Neural progenitor cell (in vitro differentiated cells): ENCODE data around the gene SCYL2. TPM values are rescaled to one million over a fixed set of nuclear protein-coding genes. Genes with fewer than 3 reads are reported as not detected.

Source experiments
- DNase-seq: peaks from one replicate; pipeline ENCODE4 v3.0.0-alpha.2; 2016; ENCODE audit warnings: low spot score
- H2AFZ ChIP-seq: fragments of 200-600 bp; sonication (generic); replicated peaks from 2 replicates; pipeline ENCODE4 v1.6.1; 2016; ENCODE audit warnings: antibody characterized with exemption
- H3F3A ChIP-seq: fragments of 200-600 bp; sonication (generic); 2 replicates; pipeline ENCODE4 v1.6.1; 2016; ENCODE audit warnings: antibody characterized with exemption, low read depth
- H3K27ac ChIP-seq: fragments of 200-600 bp; sonication (generic); 2 replicates; pipeline ENCODE4 v1.5.1; 2016; ENCODE audit warnings: mild to moderate bottlenecking
- H3K27me3 ChIP-seq: fragments of 200-600 bp; sonication (generic); 2 replicates; pipeline ENCODE4 v1.6.1; 2016; ENCODE audit warnings: mild to moderate bottlenecking, moderate library complexity
- H3K36me3 ChIP-seq: fragments of 200-600 bp; sonication (generic); 2 replicates; pipeline ENCODE4 v1.5.1; 2016
- H3K4me1 ChIP-seq: fragments of 200-600 bp; sonication (generic); 2 replicates; pipeline ENCODE4 v1.6.1; 2016; ENCODE audit warnings: mixed run types
- H3K4me2 ChIP-seq: fragments of 200-600 bp; sonication (generic); 2 replicates; pipeline ENCODE4 v1.6.1; 2016
- H3K4me3 ChIP-seq: fragments of 200-600 bp; sonication (generic); 2 replicates; pipeline ENCODE4 v1.5.1; 2016
- H3K79me2 ChIP-seq: fragments of 200-600 bp; sonication (generic); 2 replicates; pipeline ENCODE4 v1.6.1; 2016; ENCODE audit warnings: low read depth
- H3K9ac ChIP-seq: fragments of 200-600 bp; sonication (generic); 2 replicates; pipeline ENCODE4 v1.6.1; 2016
- H3K9me3 ChIP-seq: fragments of 200-600 bp; sonication (generic); 2 replicates; pipeline ENCODE4 v1.5.1; 2016; ENCODE audit warnings: low read depth
- H4K20me1 ChIP-seq: fragments of 200-600 bp; sonication (generic); 2 replicates; pipeline ENCODE4 v1.6.1; 2016; ENCODE audit warnings: low read depth
- H3K27ac Mint-ChIP-seq: 3 replicates; pipeline ENCODE4 v1.8.0; 2021; ENCODE audit warnings: mixed read lengths
- H3K27me3 Mint-ChIP-seq: 2 replicates; pipeline ENCODE4 v1.8.0; 2022; ENCODE audit warnings: low read depth, mild to moderate bottlenecking, inconsistent platforms, moderate library complexity, mixed read lengths; ENCODE audit not compliant: insufficient read depth
- H3K36me3 Mint-ChIP-seq: 3 replicates; pipeline ENCODE4 v1.8.0; 2021; ENCODE audit warnings: mixed read lengths
- H3K4me1 Mint-ChIP-seq: 3 replicates; pipeline ENCODE4 v1.8.0; 2021; ENCODE audit warnings: mixed read lengths
- H3K4me3 Mint-ChIP-seq: 3 replicates; pipeline ENCODE4 v1.8.0; 2021; ENCODE audit warnings: mild to moderate bottlenecking, moderate library complexity, mixed read lengths
- H3K9me3 Mint-ChIP-seq: 3 replicates; pipeline ENCODE4 v1.8.0; 2020; ENCODE audit warnings: mixed read lengths
- EZH2 ChIP-seq: fragments of 200-600 bp; sonication (generic); IDR thresholded peaks from 2 replicates; pipeline ENCODE4 v1.6.1; 2017; ENCODE audit warnings: antibody characterized with exemption, mild to moderate bottlenecking, moderate library complexity
- EZH2phosphoT487 ChIP-seq: fragments of 200-600 bp; sonication (generic); IDR thresholded peaks from 2 replicates; pipeline ENCODE4 v1.6.1; 2017; ENCODE audit warnings: antibody characterized with exemption
- total RNA-seq: library from RNA; depleted of rRNA; stranded (reverse); fragments of >200 nt; gene quantifications from 2 replicates; pipeline ENCODE4 v1.2.3, GENCODE V29; 2015; ENCODE audit warnings: low replicate concordance
- TF ChIP-seq, protein P1 (sequence below): fragments of 200-600 bp; sonication (generic); IDR thresholded peaks from 2 replicates; pipeline ENCODE4 v1.5.1; 2017; ENCODE audit warnings: antibody characterized with exemption, mild to moderate bottlenecking

Gene SCYL2
- total RNA-seq, 1 donor from 2014 or later = 151 TPM

DNA sequence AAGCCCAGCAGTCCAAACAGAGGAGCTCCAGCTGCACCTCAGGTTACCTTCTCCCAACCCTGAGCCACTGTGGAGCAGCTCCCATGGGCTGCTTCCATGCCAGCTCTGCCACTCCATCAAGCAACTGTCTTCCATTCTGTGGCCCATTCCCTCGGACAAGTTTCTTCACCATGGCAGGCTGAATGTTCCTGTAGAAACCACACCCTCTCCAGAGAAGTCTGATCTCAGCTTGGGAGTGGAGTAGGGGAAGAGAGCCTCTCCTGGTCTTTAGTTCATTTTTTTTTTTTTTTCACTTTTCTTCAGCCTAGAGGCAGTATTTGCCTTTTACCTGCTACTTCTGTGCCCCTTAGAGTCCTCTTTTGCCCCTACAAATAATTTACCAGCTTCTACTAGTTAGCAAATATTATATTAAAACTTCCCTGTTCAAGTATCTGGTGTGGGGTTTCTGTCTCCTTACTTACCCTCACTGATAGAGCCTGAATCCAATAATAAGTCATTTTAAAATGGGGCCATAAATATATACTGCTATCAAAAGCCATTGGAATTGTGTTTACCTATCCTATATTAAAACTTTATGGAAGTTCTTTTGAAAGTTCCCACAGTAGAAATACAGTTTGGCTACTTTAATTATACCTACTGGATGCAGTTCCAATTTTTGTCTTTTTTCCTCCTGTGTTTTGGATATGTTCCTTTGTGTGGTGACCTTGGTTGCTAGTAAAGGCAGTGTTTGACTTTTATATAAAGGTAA lies 78.2 kb downstream of the SCYL2 start:
- no peaks in the 10 kb centered on the region for H3K27me3 ChIP-seq
- no peaks in the 10 kb centered on the region for H4K20me1 ChIP-seq
- H3K4me1 ChIP-seq = no peaks in the 10 kb centered on the region
- H3K36me3 ChIP-seq = peaks cover 8% of the 10 kb centered on the region
- H3K4me2 ChIP-seq = no peak overlapping the region
- Mint-ChIP-seq H3K27ac (no peak overlapping the region), H3K36me3 (peaks cover 6% of the 10 kb centered on the region), H3K9me3 (no peaks in the 10 kb centered on the region), H3K4me1 (peaks cover 4% of the 10 kb centered on the region), H3K4me3 (no peak overlapping the region), H3K27me3 (peaks cover 2% of the 10 kb centered on the region)
- H3K9me3 ChIP-seq = no peaks in the 10 kb centered on the region
- H3K4me3 ChIP-seq = no peak overlapping the region
- no peak overlapping the region for H2AFZ ChIP-seq
- H3K79me2 ChIP-seq = no peaks in the 10 kb centered on the region
- TF ChIP-seq, protein P1, sequence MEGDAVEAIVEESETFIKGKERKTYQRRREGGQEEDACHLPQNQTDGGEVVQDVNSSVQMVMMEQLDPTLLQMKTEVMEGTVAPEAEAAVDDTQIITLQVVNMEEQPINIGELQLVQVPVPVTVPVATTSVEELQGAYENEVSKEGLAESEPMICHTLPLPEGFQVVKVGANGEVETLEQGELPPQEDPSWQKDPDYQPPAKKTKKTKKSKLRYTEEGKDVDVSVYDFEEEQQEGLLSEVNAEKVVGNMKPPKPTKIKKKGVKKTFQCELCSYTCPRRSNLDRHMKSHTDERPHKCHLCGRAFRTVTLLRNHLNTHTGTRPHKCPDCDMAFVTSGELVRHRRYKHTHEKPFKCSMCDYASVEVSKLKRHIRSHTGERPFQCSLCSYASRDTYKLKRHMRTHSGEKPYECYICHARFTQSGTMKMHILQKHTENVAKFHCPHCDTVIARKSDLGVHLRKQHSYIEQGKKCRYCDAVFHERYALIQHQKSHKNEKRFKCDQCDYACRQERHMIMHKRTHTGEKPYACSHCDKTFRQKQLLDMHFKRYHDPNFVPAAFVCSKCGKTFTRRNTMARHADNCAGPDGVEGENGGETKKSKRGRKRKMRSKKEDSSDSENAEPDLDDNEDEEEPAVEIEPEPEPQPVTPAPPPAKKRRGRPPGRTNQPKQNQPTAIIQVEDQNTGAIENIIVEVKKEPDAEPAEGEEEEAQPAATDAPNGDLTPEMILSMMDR = no peak
- TF ChIP-seq EZH2 (no peak), EZH2phosphoT487 (no peak)
- H3K27ac ChIP-seq = no peak overlapping the region
- H3K9ac ChIP-seq = no peak overlapping the region
- DNase-seq = no peak
- no peaks in the 10 kb centered on the region for H3F3A ChIP-seq

DNA sequence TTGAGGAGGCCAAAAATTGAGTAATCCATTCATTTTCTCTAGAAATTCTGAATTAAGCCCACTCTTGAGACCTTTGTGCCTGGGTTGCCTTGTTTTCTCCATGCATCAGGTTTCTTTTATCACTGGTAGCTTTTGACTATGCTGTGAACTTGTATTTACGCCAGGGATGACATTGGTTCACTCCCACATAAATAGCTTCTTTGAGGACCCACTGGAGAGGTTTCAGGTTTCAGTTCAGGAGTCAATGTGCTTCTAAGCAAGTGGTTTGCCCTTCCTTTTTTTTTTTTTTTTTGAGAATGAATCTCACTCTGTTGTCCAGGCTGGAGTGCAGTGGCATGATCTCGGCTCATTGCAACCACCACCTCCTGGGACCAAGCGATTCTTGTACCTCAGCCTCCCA lies 79.7 kb downstream of the SCYL2 start:
- H3K4me1 ChIP-seq = no peaks in the 10 kb centered on the region
- peaks cover 2% of the 10 kb centered on the region for H3K27me3 Mint-ChIP-seq
- no peaks in the 10 kb centered on the region for H3F3A ChIP-seq
- H3K9me3 Mint-ChIP-seq = no peaks in the 10 kb centered on the region
- H3K4me3 ChIP-seq = no peak overlapping the region
- H3K4me1 Mint-ChIP-seq = peaks cover 4% of the 10 kb centered on the region
- H3K9ac ChIP-seq = no peak overlapping the region
- H4K20me1 ChIP-seq = no peaks in the 10 kb centered on the region
- DNase-seq = no peak
- H3K27ac ChIP-seq = no peak overlapping the region
- H3K4me2 ChIP-seq = no peak overlapping the region
- H2AFZ ChIP-seq = no peak overlapping the region
- H3K27ac Mint-ChIP-seq = no peak overlapping the region
- no peaks in the 10 kb centered on the region for H3K36me3 ChIP-seq
- TF ChIP-seq EZH2phosphoT487 (no peak), EZH2 (no peak)
- TF ChIP-seq, protein P1 = no peak
- peaks cover 4% of the 10 kb centered on the region for H3K36me3 Mint-ChIP-seq
- no peaks in the 10 kb centered on the region for H3K79me2 ChIP-seq
- no peaks in the 10 kb centered on the region for H3K27me3 ChIP-seq
- no peak overlapping the region for H3K4me3 Mint-ChIP-seq
- no peaks in the 10 kb centered on the region for H3K9me3 ChIP-seq

DNA sequence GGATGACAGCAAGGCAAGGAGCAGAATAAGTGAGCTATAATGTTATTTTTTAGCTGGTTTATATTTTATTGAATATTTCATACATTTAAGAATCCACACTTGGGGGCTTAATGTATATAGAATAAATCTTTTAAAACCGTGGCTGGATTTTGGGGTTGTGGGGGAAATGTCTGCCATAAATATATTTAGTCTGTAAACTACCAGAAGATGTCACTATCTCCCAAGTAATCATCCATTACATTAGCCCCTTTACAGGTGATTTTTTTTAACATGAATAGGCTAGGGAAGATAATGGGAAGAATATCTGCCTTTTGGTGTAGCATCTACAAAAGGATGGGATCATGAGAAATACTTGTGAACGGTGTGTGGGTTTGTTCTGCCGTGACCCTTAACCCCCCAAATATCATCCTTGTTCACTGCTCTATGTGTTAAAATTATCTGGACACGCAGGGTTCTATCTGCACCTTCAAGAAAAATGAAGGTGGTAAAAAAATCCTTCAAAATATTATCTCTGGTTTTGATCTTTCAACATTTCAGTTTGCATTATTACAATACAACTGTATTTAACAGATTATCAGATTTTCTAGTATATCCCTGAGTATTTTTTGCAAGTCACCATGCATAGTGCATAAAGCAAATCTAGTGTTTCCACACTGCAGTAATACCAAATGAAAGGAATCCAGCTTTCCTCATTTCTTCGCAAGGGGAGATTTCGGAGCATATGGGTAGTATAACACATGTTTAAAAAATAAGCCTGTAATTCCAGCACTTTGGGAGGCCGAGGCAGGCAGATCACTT lies 81.9 kb downstream of the SCYL2 start:
- H2AFZ ChIP-seq = no peak overlapping the region
- H3K4me1 Mint-ChIP-seq = peaks cover 4% of the 10 kb centered on the region

More for the DNA sequence above, 81.9 kb downstream of the SCYL2 start:
- Mint-ChIP-seq H3K36me3 (no peaks in the 10 kb centered on the region), H3K27me3 (peaks cover 2% of the 10 kb centered on the region), H3K9me3 (no peaks in the 10 kb centered on the region), H3K4me3 (no peak overlapping the region), H3K27ac (no peak overlapping the region)
- Histone ChIP-seq H4K20me1 (no peaks in the 10 kb centered on the region), H3K4me2 (no peak overlapping the region), H3K27ac (no peak overlapping the region), H3K27me3 (no peaks in the 10 kb centered on the region), H3F3A (no peaks in the 10 kb centered on the region), H3K79me2 (no peaks in the 10 kb centered on the region), H3K4me1 (no peaks in the 10 kb centered on the region), H3K9me3 (no peaks in the 10 kb centered on the region), H3K36me3 (no peaks in the 10 kb centered on the region), H3K4me3 (no peak overlapping the region), H3K9ac (no peak overlapping the region)
- TF ChIP-seq, protein P1 = peak; percentile 70
- TF ChIP-seq EZH2phosphoT487 = no peak
- no peak for TF ChIP-seq EZH2
- DNase-seq = peak; percentile 57
